SH-SY5Y (cell line): ENCODE measurements around the gene LRRC27.

Experiments
- GATA2 ChIP-seq: IDR thresholded peaks from 2 replicates; pipeline ENCODE4 v1.6.1; 2011; ENCODE audit warnings: mild to moderate bottlenecking, low read depth, low read length
- GATA3 ChIP-seq: IDR thresholded peaks from 2 replicates; pipeline ENCODE4 v1.6.1; 2011; ENCODE audit warnings: low read depth, mild to moderate bottlenecking, low read length, moderate library complexity

DNA sequence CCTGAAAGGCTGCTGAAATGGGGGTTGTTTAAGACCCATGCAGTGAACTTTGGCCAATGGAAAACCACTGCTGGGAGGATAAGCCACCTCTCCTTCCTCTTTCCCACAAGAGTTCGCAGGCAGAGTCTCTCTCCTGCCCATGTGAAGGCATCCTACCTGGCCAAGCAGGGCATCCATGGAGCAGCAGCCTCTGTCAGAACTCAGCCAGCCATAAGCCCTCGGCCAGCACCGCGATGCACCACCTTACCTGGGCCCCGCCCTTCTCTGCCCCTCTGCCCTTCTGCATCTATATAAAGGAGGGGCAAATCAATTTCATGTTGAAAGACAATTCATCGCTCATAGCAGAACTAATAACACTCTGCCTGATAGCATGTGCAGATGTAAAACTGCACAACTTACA, 18.1 kb upstream of the LRRC27 start:
- TF ChIP-seq GATA2 (no peak), GATA3 (no peak)
